ENCODE results near the gene SETD3.

DNA sequence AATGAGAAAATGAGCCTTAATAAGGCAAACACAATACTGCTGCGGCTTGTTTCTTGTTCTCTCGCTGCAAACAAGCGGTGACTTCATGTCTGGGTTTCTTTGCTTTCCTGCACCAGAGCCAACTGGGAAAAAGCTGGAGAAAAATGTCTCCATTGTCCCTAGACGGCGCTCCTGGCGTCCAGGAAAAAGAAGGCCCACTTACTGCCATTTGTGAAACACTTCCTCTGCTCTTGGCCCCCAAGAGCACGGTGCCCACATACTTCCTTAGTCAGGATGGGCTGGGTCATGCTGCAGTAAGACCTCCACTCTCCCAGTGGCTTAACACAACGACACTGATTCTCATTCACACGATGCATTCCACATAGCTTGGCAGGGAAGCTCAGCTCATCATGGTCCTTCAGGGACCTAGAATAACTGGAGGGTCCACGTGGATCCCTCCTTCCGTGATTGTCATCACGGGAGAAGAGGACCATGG is 122.7 kb downstream of the SETD3 start:
- TF ChIP-seq, protein P1, sequence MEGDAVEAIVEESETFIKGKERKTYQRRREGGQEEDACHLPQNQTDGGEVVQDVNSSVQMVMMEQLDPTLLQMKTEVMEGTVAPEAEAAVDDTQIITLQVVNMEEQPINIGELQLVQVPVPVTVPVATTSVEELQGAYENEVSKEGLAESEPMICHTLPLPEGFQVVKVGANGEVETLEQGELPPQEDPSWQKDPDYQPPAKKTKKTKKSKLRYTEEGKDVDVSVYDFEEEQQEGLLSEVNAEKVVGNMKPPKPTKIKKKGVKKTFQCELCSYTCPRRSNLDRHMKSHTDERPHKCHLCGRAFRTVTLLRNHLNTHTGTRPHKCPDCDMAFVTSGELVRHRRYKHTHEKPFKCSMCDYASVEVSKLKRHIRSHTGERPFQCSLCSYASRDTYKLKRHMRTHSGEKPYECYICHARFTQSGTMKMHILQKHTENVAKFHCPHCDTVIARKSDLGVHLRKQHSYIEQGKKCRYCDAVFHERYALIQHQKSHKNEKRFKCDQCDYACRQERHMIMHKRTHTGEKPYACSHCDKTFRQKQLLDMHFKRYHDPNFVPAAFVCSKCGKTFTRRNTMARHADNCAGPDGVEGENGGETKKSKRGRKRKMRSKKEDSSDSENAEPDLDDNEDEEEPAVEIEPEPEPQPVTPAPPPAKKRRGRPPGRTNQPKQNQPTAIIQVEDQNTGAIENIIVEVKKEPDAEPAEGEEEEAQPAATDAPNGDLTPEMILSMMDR (IDR thresholded peaks at IDR 0.05): no peak
- TF ChIP-seq POLR2A (IDR thresholded peaks at IDR 0.05): no peak
